HEK293 (cell line): Measurements from ENCODE around the gene FTO.
"Not testable (repeated sequence)": the region's sequence is repeated elsewhere in the genome, so short reads cannot be mapped to it uniquely, and the experiment has no call there.

Source experiments
- CTCF ChIA-PET: fragments of 350-600 bp; formaldehyde crosslinking; extraction: SDS; loops from one replicate; lab custom pipeline; 2021; ENCODE audit warnings: antibody characterized with exemption; lab: Yijun Ruan, JAX
- POLR2A ChIA-PET: fragments of 300-600 bp; formaldehyde crosslinking; extraction: SDS; loops from one replicate; lab custom pipeline; 2020; ENCODE audit warnings: antibody characterized with exemption, inconsistent platforms; lab: Yijun Ruan, JAX
- H3K27ac ChIP-seq: fragments of 200-500 bp; sonication (Bioruptor generic); 2 replicates; pipeline ENCODE4 v1.5.1; 2014; ENCODE audit warnings: low read depth, low read length, control low read depth, inconsistent platforms; ENCODE audit errors: extremely low read depth
- H3K36me3 ChIP-seq, 2 experiments: fragments of 200-500 bp in 1 of 2; sonication (Bioruptor generic) in 1 of 2; 1 replicate in 1 of 2; 2 replicates in 1 of 2; pipeline ENCODE4 v1.5.1; 2014 to 2017; ENCODE audit warnings: inconsistent platforms in 2 of 2, low read length in 2 of 2; ENCODE audit not compliant: control insufficient read depth in 2 of 2, insufficient read depth in 1 of 2
- H3K4me1 ChIP-seq: fragments of 200-500 bp; sonication (Bioruptor generic); 2 replicates; pipeline ENCODE4 v1.5.1; 2014; ENCODE audit warnings: mild to moderate bottlenecking, low read length, inconsistent platforms; ENCODE audit not compliant: control insufficient read depth, insufficient read depth
- H3K4me3 ChIP-seq: 2 replicates; pipeline ENCODE4 v1.5.1; 2011; ENCODE audit warnings: low read depth, mild to moderate bottlenecking, control low read depth, low read length, moderate library complexity
- H3K9me3 ChIP-seq: fragments of 200-500 bp; sonication (Bioruptor generic); 2 replicates; pipeline ENCODE4 v1.5.1; 2014; ENCODE audit warnings: low read depth, low read length, inconsistent platforms; ENCODE audit not compliant: control insufficient read depth, insufficient read depth
- BCL11A ChIP-seq: fragments of 450-650 bp; formaldehyde crosslinking; IDR thresholded peaks from 2 replicates; pipeline ENCODE4 v1.5.1; 2016; ENCODE audit warnings: low read depth, missing biosample characterization, missing genetic modification characterization
- CTCF ChIP-seq: fragments of 450-650 bp; formaldehyde crosslinking; IDR thresholded peaks from 2 replicates; pipeline ENCODE4 v1.5.1; 2016; ENCODE audit warnings: missing biosample characterization, missing genetic modification characterization
- FEZF1 ChIP-seq: fragments of 450-650 bp; formaldehyde crosslinking; IDR thresholded peaks from 2 replicates; pipeline ENCODE4 v1.5.1; 2016; ENCODE audit warnings: missing biosample characterization, missing genetic modification characterization
- HOXD13 ChIP-seq: sonication (generic); formaldehyde crosslinking; IDR thresholded peaks from 2 replicates; pipeline ENCODE4 v1.8.0; 2022; ENCODE audit warnings: missing genetic modification reagents, borderline replicate concordance
- IKZF3 ChIP-seq: fragments of 450-650 bp; IDR thresholded peaks from 2 replicates; pipeline ENCODE4 v1.5.0; 2018; ENCODE audit warnings: missing biosample characterization, mild to moderate bottlenecking, missing genetic modification characterization, moderate library complexity
- MYNN ChIP-seq: fragments of 450-650 bp; formaldehyde crosslinking; IDR thresholded peaks from 2 replicates; pipeline ENCODE4 v1.5.1; 2016; ENCODE audit warnings: missing biosample characterization, missing genetic modification characterization, borderline replicate concordance
- TCF7L2 ChIP-seq: IDR thresholded peaks from 2 replicates; pipeline ENCODE4 v1.6.1; 2011; ENCODE audit warnings: low read depth, mild to moderate bottlenecking, inconsistent platforms, low read length, moderate library complexity, borderline replicate concordance
- TRIM28 ChIP-seq: IDR thresholded peaks from 2 replicates; pipeline ENCODE4 v1.6.1; 2011; ENCODE audit warnings: low read length, control low read depth, borderline replicate concordance
- ZEB2 ChIP-seq: fragments of 450-650 bp; formaldehyde crosslinking; IDR thresholded peaks from 2 replicates; pipeline ENCODE4 v1.5.1; 2016; ENCODE audit warnings: missing biosample characterization, missing genetic modification characterization
- ZNF121 ChIP-seq: fragments of 450-650 bp; formaldehyde crosslinking; IDR thresholded peaks from 2 replicates; pipeline ENCODE4 v1.5.1; 2016; ENCODE audit warnings: missing biosample characterization, missing genetic modification characterization
- ZNF132 ChIP-seq: fragments of 450-650 bp; formaldehyde crosslinking; IDR thresholded peaks from 2 replicates; pipeline ENCODE4 v1.5.1; 2017; ENCODE audit warnings: missing biosample characterization, missing genetic modification characterization, borderline replicate concordance
- ZNF169 ChIP-seq: fragments of 450-650 bp; formaldehyde crosslinking; IDR thresholded peaks from 2 replicates; pipeline ENCODE4 v1.5.1; 2016; ENCODE audit warnings: missing biosample characterization, missing genetic modification characterization
- ZNF2 ChIP-seq: fragments of 450-650 bp; formaldehyde crosslinking; IDR thresholded peaks from 2 replicates; pipeline ENCODE4 v1.5.1; 2016; ENCODE audit warnings: missing biosample characterization, missing genetic modification characterization
- ZNF248 ChIP-seq: fragments of 450-650 bp; formaldehyde crosslinking; IDR thresholded peaks from 2 replicates; pipeline ENCODE4 v1.5.1; 2017; ENCODE audit warnings: missing biosample characterization, missing genetic modification characterization
- ZNF292 ChIP-seq: fragments of 450-650 bp; formaldehyde crosslinking; IDR thresholded peaks from 2 replicates; pipeline ENCODE4 v1.5.1; 2016; ENCODE audit warnings: low read depth, missing biosample characterization, missing genetic modification characterization, borderline replicate concordance
- ZNF324 ChIP-seq: fragments of 450-650 bp; formaldehyde crosslinking; IDR thresholded peaks from 2 replicates; pipeline ENCODE4 v1.5.1; 2016; ENCODE audit warnings: missing biosample characterization, missing genetic modification characterization
- ZNF335 ChIP-seq: fragments of 450-650 bp; formaldehyde crosslinking; conservative IDR thresholded peaks from 2 replicates; pipeline ENCODE4 v1.5.1; 2016; ENCODE audit warnings: missing biosample characterization, missing genetic modification characterization
- ZNF341 ChIP-seq: fragments of 450-650 bp; formaldehyde crosslinking; IDR thresholded peaks from 2 replicates; pipeline ENCODE4; 2016; ENCODE audit warnings: low read depth, missing biosample characterization, missing genetic modification characterization
- ZNF423 ChIP-seq: fragments of 450-650 bp; formaldehyde crosslinking; IDR thresholded peaks from 2 replicates; pipeline ENCODE4 v1.5.1; 2016; ENCODE audit warnings: missing biosample characterization, missing genetic modification characterization
- ZNF571 ChIP-seq: fragments of 450-650 bp; formaldehyde crosslinking; IDR thresholded peaks from 2 replicates; pipeline ENCODE4 v1.5.0; 2017; ENCODE audit warnings: missing biosample characterization, missing genetic modification characterization
- ZNF626 ChIP-seq: fragments of 450-650 bp; sonication (Bioruptor Pico); formaldehyde crosslinking; IDR thresholded peaks from 2 replicates; pipeline ENCODE4 v1.5.1; 2018; ENCODE audit warnings: missing biosample characterization, missing genetic modification characterization, inconsistent platforms
- ZNF645 ChIP-seq: fragments of 450-650 bp; formaldehyde crosslinking; IDR thresholded peaks from 2 replicates; pipeline ENCODE4; 2016; ENCODE audit warnings: missing biosample characterization, missing genetic modification characterization
- ZNF654 ChIP-seq: fragments of 450-650 bp; formaldehyde crosslinking; IDR thresholded peaks from 2 replicates; pipeline ENCODE4 v1.5.1; 2016; ENCODE audit warnings: low read depth, missing biosample characterization, missing genetic modification characterization
- ZNF701 ChIP-seq: fragments of 450-650 bp; formaldehyde crosslinking; IDR thresholded peaks from 2 replicates; pipeline ENCODE4 v1.5.1; 2016; ENCODE audit warnings: missing biosample characterization, missing genetic modification characterization
- ZSCAN5A ChIP-seq: fragments of 450-650 bp; formaldehyde crosslinking; IDR thresholded peaks from 2 replicates; pipeline ENCODE4 v1.5.1; 2016; ENCODE audit warnings: missing biosample characterization, missing genetic modification characterization

The FTO gene

GRCh38 chr16:53888222-53888621, 184.3 kb downstream of the FTO start:
- Histone ChIP-seq H3K9me3 (no peaks in the 10 kb centered on the region), H3K4me1 (peaks cover 5% of the 10 kb centered on the region), H3K36me3 (peaks cover 0 to 15% of the 10 kb centered on the region in 2 experiments; a peak in 1 of 3 replicates), H3K4me3 (no peak overlapping the region), H3K27ac (no peak overlapping the region)
- TF ChIP-seq TRIM28, result no peak
- no peak for TF ChIP-seq BCL11A (tag by site-specific recombination)
- TF ChIP-seq ZNF132, result no peak
- no peak for TF ChIP-seq TCF7L2
- no peak for TF ChIP-seq ZNF169 (tag by site-specific recombination)
- no peak for TF ChIP-seq FEZF1 (tag by site-specific recombination)
- TF ChIP-seq ZSCAN5A, result no peak
- TF ChIP-seq ZNF341, result no peak
- no peak for TF ChIP-seq ZNF571 (tag by site-specific recombination)
- no peak for TF ChIP-seq HOXD13 (CRISPR knock-in tag)
- no peak for TF ChIP-seq ZNF324 (tag by site-specific recombination)
- no peak for TF ChIP-seq ZNF423 (tag by site-specific recombination)
- no peak for TF ChIP-seq MYNN (tag by site-specific recombination)
- no peak for TF ChIP-seq ZNF248 (tag by site-specific recombination)
- ChIA-PET CTCF (interaction anchor here (0.6 to 0.7 kb wide), 2 partner anchors 69 to 1100 kb away, joined by 3 to 5 read pairs; no protein-coding TSS in a partner anchor), POLR2A (no interaction called here)

- H3K9me3 ChIP-seq, POLR2A ChIA-PET, H3K27ac ChIP-seq, H3K4me3 ChIP-seq: not testable (repeated sequence)
- peaks cover 20% of the 10 kb centered on the region for H3K4me1 ChIP-seq
- CTCF ChIA-PET, result interaction anchor here (0.6 to 1.9 kb wide), 17 partner anchors 9 to 1155 kb away, joined by 3 to 9 read pairs (median 3); no protein-coding TSS in a partner anchor
- peaks cover 0 to 12% of the 10 kb centered on the region in 2 experiments; a peak in 1 of 3 replicates for H3K36me3 ChIP-seq
- peak; percentile 38; the same call in 1 of the 2 replicates for TF ChIP-seq ZNF121
Measured at GRCh38 chr16:53890877-53891276, 186.9 kb downstream of the FTO start.

GRCh38 chr16:53891409-53892139, 187.6 kb downstream of the FTO start:
- POLR2A ChIA-PET, result no interaction called here
- no peak overlapping the region for H3K27ac ChIP-seq

More at GRCh38 chr16:53891409-53892139, 187.6 kb downstream of the FTO start:
- CTCF ChIA-PET, result interaction anchor here (0.6 to 1.9 kb wide), 23 partner anchors 10 to 1154 kb away, joined by 3 to 8 read pairs (median 3); no protein-coding TSS in a partner anchor
- TF ChIP-seq CTCF (tag by site-specific recombination) (no peak), ZNF335 (tag by site-specific recombination) (no peak), IKZF3 (tag by site-specific recombination) (no peak), ZNF292 (tag by site-specific recombination) (no peak), ZNF2 (tag by site-specific recombination) (no peak), ZNF654 (no peak), HOXD13 (CRISPR knock-in tag) (no peak), ZNF701 (tag by site-specific recombination) (no peak), ZNF645 (tag by site-specific recombination) (no peak), ZEB2 (tag by site-specific recombination) (no peak), ZNF626 (tag by site-specific recombination) (no peak)
- H3K9me3 ChIP-seq, result no peaks in the 10 kb centered on the region
- H3K4me3 ChIP-seq, result no peak overlapping the region
- peaks cover 20% of the 10 kb centered on the region for H3K4me1 ChIP-seq
- peaks cover 0 to 12% of the 10 kb centered on the region in 2 experiments; a peak in 1 of 3 replicates for H3K36me3 ChIP-seq
